Stimulated activated naive CD4-positive, alpha-beta T cell treated with Interleukin-2 at 50 U/mL for 16 hours (primary cell): ENCODE results near the gene METAP1.
A peak's percentile ranks its signal among the peaks of the same experiment; 100 is the strongest.
"Not testable (repeated sequence)": the region's sequence is repeated elsewhere in the genome, so short reads cannot be mapped to it uniquely, and the experiment has no call there.

ENCODE experiments used
- DNase-seq: peaks from one replicate; lab custom pipeline; 2025; lab: John Stamatoyannopoulos, UW

Gene METAP1

DNA sequence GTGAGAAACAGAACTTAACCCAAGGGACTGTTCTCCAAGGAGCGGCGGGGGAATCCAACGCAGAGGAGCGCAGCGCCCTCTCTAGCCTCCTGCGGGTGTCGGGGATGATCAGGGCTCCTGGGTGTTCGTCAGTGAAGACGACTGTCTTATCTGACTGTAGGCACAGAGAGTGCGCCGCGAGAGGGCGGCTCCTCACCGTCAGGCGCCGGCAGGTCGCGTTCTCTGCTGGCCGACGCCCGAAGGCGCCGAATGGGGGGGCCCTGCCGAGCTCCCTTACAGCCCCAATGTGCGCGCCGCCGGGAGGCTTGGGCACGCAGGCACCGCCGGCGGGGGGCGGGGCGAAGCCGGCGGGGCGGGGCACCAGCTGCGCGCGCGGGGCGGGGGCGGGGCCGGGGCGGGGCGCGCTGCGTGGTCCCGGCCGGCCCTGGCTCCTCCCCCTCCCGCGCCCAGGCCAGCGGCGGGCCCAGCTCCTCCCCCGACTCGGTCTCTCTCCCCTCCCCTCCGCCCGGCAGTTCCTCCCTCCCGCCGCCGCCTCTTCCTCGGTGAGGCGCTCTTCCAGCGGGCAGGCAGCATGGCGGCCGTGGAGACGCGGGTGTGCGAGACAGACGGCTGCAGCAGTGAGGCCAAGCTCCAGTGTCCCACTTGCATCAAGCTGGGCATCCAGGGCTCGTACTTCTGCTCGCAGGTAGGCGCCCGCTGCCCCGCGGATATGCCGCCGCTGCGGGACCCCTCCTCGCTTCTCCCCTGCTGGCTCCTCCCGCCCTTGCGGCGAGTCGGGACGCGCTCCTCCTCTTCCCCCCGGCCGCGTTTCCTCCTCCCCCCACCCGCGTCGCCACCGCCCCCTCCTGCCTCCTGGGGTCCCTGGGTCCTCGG lies at the start of gene METAP1:
Gene METAP1, plus strand, starts transcription at position 539 of the 873 bp plus-strand sequence. Its CDS starts 33 bp downstream, at position 572.
- DNase-seq, result peak; percentile 97

DNA sequence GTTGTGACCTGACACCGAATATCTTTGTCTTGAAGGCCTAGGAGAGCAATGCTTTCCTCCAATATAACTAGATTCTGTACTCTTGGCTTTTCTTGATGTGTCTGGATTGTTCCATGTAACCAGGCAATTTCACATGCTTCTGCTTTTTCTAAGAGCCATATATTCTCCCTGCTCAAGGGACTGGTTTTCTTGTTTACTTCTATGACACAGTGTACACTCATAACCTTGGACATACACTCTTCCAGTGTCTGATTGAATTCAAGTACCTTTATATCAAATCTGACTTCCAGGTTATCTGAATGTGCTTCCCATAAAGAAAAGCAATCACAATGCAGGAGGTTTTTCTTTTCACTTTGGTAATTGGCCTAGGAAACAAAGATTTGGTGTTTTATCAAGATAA lies 49.2 kb upstream of the METAP1 start:
- no peak for DNase-seq

DNA sequence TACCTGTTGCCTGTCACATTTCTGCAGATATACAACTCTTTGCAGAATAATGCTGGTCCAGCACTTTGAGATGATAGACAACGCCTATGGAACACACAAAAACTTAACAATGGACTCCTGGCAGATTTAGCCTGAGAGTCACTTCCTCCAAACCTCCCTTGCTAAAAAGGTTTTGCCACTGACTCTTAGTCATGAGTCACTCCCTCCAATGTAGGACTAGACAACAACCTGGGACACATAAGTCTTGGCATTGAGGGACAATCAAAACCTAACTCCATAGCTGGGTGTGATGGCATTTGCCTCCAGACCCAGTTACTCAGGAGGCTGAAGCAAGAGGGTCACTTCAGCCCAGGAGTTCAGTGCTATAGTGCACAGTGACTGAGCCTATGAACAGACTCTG lies 44.6 kb upstream of the METAP1 start:
- no peak for DNase-seq

DNA sequence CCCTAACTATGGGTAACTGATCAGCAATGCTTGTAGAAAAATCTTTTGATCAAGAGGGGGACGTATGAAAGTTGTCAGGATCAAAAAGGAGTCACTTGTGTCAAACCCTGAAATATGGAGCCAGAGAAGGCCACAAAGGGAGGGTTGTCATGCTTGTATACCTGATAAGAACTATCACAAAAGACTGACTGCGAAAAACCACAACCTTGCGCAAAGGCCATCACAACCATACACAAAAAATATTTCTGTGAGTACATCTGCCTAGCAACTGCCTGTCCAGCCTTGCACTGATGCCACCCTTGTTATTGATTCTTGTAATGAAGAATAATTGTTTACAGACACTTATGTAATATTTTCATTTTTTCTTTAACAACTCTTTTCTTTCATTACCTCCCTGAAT lies 43.8 kb upstream of the METAP1 start:
- no peak for DNase-seq

DNA sequence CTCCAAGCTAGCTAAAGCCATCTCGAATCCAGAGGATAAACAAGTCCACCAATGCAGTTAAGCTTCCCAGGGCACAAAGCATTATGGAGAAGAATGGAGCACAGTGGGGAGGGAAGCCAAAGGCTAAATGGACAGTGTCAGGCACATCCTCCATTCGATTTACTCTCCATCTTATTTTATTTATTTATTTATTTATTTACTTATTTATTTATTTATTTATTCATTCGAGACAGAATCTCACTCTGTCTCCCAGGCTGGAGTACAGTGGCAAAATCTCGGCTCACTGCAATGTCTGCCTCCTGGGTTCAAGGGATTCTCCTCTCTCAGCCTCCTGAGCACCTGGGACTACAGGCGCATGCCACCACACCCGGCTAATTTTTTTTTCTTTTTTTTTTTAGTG lies 40.3 kb upstream of the METAP1 start:
- no peak for DNase-seq

DNA sequence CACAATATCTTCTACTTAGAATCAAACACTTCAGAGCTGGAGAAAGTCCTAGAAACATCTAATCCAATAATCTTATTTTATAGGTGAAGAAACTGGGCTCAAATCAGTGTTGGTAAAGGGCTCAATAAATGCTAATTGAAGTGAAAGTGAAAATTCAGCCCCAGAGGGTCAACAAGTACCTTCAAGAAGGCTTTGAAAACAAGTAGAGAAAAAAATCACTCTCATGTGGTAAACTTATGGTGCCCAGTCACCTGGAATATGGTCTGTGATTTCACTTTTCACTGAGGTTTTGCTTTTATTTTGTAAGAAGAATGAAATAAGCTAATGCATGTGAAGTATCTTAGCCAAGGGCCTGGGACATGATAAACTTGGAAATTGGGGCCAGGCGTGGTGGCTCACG lies 37.5 kb upstream of the METAP1 start:
- no peak for DNase-seq

DNA sequence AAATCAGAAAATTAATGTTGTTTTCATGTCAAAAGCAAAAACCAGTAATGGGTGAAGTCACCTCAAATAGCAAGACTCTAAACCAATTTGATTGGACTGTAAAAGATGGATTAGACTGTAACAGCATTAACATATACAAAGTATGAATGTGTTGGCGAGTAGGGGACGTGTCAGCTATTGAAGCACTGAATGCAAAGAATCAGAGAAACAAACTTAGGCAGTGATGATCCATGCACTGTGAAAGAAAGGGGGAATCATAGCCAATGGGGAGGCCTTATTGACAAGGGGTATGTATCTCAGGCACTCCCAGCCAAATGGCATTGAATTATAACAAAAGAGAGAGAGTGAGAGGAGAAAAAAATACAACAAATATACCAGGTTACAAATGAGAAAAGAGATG lies 36.1 kb upstream of the METAP1 start:
- no peak for DNase-seq

DNA sequence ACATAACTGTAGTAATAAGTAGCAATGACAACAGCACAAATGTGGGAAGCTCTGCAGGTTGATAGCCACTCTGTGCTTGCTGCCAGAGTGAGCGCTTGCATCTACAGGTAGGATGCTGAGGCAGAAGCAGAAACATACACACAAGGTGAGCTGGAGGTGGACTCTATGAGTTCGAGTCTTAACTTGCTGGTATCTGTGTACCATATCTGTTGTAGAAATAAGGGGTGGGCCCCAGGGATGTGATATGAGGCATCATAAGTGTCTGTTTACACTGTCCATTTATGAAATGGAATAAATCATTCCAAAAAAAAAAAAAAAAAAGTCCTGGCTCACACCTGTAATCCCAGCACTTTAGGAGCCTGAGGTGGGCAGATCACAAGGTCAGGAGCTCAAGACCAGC lies 33.8 kb upstream of the METAP1 start:
- DNase-seq, result no peak

DNA sequence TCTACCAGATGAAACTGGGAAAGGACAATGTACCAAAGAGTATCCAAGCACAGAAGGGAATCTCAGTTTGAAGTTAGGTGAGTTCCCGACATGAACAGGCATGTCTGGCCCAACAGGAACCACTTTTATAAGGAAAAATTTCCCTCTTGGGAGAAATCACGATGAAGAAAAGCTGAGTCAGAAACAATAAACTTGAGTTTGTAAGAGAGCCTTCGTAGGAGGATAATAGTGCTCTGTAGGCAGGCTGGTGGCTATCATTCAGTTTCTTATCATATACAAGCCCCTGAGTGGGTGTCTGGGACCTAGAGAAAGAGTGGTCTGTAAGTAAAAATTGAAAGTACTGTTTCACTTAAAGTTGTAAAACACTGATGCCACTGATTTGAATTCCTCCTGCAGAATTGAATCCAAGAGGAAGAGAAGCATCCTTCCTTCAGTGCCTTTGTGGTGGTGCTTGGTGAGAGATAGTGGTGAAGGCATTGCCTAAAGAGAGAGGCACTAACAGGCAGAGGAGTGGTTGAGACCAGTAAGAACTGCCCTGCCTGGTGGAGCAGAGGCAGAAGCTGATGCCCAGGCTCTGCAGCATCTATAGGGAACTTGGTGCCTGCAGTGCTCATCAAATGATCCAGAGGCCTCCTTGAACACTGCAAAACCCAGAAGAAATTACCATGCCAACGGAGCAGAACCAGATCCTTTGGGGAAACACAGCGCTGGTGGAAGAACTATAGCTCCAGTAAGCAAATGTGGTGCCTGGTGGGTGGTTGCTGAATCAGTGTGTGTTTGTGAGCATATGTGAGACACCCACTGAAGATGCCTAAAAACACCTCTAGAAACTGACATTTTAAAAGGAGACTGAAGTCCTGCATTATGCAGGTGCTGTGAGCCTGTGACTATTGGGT lies 31.7 kb upstream of the METAP1 start:
- DNase-seq, result no peak

DNA sequence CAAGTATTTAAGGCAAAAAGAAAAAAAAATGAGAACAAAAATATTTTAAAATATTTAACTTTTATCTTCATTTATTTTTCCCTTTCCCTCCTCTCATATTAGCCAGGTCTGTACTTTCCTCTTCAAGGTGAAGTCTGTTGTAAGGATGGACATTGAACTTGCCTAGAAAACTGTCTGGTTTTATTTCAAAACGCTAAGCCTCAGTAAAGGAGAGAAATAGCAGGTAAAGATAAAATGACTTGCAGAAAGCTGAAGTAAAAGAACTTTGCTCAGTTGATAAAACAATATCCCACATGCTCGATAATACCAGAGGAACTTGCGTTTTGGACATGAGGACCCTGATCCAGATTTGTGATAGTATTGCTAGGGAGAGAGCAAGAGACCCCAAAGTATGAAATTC lies 28.6 kb upstream of the METAP1 start:
- no peak for DNase-seq

DNA sequence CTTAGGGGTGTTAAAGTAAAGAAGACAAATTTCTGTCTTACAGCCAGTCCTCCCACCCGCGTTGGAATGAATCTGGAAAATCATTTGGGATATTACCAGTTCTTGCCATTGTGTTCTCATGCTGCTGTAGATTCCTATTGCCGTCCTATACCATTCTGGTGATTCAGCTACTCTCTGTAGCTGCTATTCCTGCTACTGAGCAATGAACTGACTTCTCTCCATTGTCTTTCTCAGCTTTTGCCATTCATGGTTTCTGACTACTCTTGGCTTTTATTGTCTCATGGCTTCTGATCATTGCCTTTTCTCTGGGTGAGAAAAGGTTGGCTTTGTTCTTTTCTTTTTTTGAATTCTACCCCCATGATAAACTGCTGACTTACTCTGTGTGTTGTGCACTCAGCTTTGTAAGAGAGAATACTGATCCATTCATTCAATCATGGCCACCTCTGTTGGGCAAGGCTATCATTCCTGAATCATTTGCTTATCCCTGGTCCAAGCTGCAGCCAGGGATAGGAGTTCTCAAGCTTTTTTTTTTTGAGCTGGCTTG lies 27.7 kb upstream of the METAP1 start:
- DNase-seq, result no peak

DNA sequence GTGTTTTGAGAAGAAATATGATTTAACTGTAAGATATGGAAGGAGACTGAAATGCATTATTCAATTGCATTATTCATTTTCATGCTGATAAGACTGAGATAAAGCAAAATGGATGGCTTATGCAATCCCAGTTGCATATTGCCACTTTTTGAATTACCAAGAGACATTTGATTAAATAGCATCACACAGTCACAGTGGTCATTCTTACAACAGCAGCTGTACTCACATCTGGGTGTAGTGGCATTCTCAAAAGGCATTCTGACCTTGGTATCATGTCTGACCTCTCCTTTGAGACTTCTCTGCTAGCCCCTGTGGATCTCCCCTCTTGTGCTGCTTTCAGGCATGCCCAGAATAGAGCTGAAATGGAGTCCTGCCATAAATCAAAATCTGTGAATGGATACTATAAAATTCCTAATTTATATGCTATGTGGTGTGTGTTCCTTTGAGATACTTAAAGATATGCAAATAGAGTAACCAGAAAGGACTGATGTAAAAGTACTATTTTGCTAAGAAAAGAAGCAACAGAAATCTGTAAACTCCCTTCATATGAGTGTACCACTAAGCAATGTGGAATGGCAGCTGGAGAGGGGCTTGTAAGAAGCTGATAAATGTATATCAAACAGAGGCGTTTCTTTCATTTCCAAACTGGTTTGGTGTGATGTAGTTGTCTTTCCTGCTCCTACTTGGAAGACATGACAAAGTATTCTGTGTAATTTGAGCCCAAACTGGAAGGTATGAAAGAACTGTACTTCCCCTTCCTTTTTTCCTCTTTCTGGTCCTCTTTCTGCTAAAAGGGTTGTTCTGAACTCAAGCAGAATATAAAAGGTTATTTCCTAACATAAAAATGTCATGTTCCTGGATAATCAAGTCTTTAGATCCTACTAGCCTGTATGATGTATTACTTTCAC lies 25.4 kb upstream of the METAP1 start:
- no peak for DNase-seq

DNA sequence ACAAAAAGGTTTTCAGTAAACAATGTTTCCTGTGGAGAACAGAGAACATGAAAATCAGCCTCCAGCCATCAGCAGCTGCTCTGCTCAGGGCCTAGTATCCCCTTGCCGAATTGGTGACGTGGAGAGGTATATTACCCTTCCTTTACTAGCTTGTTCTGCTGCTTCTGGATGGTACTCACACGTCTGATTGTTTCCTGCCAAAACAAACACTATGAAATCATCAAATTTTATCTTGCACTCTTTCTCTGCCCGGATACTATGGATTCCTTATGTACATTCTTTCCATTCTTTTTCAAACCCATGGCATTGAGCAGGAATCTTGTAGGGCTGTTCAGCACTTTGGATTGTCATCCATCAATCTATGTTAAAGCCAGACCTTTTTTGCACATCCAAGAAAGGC lies 18.8 kb upstream of the METAP1 start:
- no peak for DNase-seq

DNA sequence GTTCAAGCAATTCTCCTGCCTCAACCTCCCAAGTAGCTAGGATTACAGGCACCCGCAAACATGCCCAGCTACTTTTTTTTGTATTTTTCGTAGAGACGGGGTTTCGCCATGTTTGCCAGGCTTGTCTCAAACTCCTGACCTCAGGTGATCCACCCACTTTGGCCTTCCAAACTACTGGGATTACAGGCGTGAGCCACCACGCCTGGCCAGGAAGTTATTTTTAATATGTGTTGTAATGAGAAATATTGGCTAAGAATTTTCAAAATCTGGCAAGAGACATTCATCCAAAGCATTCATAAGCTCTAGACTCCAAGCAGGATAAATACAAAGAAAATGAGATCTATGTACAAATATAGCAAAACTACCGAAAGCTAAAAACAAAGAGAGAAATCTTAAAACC lies 18.0 kb upstream of the METAP1 start:
- DNase-seq, result no peak

DNA sequence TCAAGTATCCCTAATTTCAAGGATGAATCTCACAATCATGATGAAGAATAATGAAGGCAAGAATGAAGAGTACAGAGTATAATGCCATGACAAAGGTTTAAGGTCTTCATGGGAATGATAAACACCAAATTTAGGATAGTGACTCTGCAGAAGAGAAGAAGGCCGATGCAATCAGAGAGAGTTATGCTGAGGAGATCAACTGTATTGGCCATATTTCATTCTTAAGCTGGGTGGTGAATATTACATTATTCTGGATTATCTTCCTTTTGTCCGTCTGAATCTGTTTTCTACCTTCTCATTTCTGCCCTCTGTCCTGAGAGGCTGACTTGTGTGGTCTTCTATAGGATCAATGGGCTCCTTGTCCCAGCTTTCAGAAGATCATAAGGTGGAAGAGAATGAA lies 7.8 kb upstream of the METAP1 start:
- DNase-seq, result no peak

DNA sequence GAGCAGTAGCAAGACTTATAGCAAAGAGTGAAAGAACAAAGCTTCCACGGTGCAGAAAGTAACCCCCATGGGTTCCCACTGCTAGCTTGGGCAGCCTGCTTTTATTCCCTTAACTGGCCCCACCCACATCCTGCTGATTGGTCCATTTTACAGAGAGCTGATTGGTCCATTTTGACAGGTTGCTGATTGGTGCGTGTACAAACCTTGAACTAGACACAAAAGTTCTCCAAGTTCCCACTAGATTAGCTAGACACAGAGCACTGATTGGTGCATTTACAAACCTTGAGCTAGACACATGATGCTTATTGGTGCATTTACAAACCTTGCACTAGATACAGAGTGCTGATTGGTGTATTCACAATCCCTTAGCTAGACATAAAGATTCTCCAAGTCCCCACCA lies 2.7 kb upstream of the METAP1 start:
- not testable (repeated sequence) for DNase-seq

DNA sequence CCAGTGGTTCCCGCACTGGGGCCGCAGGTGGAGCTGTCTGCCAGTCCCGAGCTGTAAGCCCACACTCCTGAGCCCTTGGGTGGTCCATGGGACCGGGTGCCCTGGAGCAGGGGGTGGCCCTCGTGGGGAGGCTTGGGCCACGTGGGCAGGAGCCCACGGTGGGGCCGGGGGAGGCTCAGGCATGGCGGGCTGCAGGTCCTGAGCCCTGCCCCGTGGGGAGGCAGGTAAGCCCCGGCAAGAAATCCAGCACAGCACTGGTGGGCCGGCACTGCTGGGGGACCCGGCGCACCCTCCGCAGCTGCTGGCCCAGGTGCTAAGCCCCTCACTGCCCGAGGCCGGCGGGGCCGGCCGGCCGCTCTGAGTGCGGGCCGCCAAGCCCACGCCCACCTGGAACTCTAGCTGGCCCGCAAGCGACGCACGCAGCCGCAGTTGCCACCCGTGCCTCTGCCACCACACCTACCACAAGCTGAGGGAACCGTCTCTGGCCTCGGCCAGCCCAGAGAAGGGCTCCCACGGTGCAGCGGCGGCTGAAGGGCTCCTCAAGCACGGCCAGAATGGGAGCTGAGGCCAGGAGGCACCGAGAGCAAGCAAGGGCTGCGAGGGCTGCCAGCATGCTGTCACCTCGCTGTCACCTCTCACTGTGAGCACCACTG lies 2.0 kb upstream of the METAP1 start:
- DNase-seq, result no peak

DNA sequence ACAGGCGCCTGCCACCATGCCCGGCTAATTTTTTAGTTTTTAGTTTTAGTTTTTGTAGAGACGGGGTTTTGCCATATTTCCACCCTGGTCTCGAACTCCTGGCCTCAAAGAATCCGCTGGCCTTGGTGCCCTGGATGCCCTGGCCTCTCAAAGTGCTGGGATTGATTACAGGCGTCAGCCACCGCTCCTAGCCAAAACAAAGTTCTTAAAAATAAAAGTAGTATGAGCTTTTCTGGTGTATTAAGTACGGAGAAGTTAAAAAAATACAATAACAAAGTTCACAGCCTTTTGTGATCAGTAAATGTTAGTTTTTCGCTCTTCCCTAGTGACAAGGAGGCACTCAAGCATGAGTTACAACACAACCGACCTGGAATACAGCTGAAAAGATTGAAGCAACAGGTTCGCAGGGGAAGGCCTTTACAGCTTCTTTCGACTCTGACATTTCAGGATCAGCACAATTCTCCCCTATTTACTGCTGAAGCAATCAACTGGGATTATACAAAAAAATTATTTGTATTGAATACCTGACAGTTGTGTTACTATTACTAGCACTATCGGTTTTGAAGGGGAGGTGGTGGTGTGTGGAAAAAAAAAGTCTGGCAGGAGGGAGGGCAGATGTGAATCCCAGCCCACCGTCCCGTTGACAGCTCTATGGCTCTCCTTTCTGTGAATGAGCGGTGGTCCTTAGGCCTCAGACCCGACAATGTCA lies 893 bp upstream of the METAP1 start:
- DNase-seq, result no peak

DNA sequence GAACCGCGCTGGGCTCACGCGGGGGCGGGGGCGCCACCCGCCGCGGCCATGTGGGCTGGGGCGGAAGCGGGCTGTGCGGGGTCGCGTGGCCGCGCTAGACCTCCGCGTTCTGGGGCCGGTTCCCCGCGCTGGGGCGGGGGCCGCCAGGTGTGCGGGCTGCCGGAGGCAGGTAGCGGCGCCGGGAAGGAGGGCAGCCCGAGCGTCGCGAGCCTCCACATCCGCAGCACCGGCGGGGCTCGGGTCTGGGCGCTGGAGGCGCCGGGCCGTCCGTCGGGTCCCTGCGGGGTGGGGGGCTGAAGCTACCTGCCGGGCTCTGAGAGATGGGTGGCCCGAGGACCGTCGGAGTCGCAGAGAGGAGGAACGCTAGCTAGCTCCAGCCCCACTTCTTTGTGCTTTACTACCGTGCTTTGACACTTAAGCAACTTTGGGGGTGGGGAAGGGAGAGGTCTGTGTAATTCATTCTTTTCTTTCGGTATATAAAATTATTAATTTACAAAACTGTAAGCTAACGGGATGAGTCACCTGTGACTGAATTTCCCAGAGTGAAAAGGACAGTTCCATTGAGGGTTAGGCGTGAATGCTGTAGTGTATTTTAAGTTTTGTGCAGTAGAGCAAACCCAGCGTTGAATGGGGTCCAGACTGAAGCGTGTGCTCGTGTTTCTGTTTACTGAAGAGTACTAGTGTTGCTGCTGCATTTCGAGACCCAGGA lies 689 bp downstream of the METAP1 start:
- DNase-seq, result peak; percentile 28

DNA sequence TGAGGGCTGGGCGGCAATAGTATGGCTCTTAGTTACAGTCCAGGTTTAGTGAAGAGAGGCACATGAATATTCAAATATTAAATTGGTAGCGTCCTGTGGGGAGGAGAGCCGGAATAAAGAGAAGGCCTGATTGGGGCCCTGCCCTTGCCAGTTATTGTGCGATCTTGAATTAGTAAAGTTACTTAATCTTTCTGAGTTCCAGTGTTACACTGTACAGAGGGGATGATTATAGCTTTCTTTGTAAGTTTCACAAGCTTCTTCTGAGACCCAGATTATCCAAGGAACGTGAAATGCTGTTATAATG lies 1.2 kb downstream of the METAP1 start:
- no peak for DNase-seq
